HG02623 (cell line): ENCODE measurements around the gene SYNE1.
"Not testable (repeated sequence)": the region's sequence is repeated elsewhere in the genome, so short reads cannot be mapped to it uniquely, and the experiment has no call there.

Source experiments
- ATAC-seq: cut with Tn5 transposase; IDR thresholded peaks from one replicate; pipeline ENCODE4 v1.9.1; 2021; ENCODE audit warnings: moderate library complexity; ENCODE audit not compliant: unreplicated experiment

Gene SYNE1

DNA sequence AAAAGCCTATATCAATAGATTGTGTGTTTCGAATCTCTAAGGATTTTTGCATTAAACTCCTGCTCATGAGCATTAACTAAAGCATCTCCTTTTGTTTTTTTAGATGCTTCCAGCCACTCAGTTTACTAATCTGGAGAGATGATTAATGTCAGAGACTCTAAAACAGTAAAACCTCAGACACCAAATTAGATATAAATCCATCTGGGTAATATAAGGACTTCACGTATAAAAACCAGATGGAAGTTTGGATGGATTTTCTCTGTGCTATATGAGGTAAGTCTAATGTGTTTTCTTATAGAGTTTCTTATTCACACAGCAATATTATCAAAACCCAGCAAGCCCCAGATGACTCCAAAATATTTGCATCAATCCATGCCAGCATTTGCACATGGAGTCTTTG, 137.2 kb downstream of the SYNE1 start:
- no peak for ATAC-seq

DNA sequence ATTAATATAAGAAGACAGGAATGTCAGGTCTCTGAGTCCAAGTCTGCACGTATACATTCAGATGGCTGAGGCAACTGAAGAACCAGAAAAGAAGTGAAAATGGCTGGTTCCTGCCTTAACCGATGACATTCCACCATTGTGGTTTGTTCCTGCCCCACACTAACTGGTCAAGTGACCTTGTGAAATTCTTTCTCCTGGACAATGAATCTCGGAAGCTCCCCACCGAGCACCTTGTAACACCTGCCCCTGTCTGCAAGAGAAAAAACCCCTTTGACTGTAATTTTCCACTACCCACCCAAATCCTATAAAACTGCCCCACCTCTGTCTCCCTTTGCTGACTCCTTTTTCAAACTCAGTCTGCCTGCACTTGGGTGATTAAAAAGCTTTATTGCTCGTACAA, 140.4 kb downstream of the SYNE1 start:
- no peak for ATAC-seq

DNA sequence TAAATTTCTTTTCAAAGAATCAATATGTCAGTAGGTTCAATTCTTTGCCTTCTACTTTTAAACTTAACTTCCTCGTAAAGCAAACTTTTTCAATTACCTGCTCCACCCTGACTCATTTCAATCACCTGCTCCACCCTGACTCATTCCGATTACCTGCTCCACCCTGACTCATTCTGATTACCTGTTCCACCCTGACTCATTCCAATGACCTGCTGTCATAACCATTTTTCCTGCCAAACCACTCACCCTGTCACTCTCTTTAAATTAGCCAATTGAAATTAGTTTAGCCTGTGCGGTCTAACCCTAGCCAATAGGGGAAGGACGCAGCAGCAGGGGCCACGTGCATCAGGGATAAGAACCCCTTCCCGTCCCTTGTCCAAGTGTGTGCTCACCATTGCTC, 141.7 kb downstream of the SYNE1 start:
- not testable (repeated sequence) for ATAC-seq

DNA sequence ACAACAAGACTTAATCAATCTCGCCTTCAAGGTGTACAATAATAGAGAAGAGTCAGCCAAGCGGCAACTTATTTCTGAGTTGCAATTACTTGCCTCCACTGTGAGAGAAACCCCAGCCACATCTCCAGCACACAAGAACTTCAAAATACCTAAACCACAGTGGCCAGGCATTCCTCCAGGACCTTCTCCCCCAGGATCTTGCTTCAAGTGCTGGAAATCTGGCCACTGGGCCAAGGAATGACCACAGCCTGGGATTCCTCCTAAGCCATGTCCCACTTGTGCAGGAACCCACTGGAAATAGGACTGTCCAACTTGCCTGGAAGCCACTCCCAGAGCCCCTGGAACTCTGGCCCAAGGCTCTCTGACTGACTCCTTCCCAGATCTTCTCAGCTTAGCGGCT, 144.9 kb downstream of the SYNE1 start:
- ATAC-seq = not testable (repeated sequence)

DNA sequence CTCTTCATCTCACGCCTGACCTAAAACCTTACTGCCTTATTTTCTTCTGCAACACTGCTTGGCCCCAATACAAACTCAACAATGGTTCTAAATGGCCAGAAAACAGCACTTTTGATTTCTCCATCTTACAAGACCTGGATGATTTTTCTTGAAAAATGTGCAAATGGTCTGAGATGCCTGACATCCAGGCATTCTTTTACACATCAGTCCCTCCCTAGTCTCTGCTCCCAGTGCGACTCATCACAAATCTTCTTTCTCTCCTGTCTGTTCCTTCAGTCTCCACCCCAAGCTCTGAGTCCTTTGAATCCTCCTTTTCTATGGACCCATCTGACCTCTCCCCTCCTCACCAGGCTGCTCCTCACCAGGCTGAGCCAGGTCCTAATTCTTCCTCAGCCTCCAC, 145.7 kb downstream of the SYNE1 start:
- not testable (repeated sequence) for ATAC-seq

DNA sequence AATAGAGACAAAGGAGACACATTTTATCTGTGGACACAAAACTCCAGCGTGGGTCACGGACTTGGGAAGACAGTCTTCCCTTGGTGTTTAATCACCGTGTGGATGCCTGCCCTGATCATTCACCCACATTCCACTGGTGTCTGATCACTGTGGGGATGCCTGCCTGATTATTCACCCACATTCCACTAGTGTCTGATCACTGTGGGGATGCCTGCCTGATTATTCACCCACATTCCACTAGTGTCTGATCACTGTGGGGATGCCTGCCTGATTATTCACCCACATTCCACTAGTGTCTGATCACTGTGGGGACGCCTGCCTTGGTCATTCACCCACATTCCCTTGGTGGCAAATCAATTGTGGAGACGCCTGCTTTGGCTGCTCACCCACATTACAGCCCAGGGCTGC, 146.2 kb downstream of the SYNE1 start:
- ATAC-seq = not testable (repeated sequence)

DNA sequence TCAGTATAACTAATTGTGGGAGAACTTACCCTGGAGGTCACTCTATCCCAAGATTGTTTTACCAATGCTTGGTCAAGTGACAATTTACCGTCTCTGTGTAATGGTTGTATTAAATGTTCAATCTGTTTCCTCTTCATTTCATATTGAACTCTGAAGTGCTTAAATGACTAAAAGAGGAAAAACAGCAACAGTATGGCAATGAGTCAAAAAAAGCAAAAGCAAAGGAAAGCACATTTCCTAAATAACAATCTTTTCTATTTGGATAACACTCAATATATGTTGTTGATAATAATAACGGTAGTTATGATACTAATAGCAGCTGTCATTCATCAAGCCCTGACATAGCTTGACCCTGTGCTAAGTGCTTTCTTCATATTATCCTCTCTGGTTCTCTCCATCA, 152.4 kb downstream of the SYNE1 start:
- no peak for ATAC-seq

DNA sequence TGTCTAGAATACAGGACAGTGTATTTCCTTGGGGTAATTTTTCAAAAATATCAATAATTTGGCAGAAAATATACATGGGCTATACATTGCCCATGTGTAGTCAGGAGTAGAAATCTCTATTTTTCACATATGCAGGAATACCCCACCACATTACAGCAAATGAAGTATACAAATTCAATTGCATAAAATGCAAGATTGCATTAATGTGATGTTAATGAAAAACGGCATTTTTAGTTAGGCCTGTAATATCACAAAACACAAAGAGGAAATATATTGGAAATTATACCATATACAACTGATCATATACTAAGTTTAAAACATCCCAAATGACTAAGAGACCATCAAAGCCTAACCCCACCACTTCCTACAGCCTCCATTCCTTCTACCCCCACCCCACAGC, 154.9 kb downstream of the SYNE1 start:
- no peak for ATAC-seq

DNA sequence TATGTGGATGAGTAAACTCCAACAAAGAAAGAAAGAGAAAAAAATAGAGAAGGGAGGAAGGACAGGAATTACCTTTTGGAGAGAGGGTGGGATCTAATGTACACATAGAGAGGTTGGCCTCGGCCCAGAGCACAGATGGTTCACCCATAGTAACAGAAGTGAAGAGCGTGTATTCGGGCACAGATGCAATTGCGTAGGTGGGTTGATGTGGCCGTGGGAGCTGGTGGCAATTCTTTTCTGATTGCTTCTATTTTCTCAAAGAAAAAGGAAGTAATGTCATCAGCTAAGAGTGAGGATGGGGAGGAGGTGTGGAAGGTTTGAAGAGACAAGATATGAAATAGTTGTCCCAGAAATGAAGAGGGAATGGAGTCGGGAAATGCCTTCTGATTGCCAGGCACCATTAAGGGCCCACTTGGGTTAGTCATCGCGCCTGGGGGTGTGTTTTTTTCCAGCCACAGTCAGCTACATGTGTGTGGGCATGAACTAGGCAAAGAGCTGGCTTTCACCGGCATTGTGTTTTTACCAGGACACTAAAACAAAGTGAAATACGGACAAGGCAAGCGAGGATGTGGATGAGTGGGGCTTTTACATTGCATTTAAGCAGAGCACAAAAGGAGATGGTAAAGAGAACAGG, 158.7 kb downstream of the SYNE1 start:
- ATAC-seq = no peak

DNA sequence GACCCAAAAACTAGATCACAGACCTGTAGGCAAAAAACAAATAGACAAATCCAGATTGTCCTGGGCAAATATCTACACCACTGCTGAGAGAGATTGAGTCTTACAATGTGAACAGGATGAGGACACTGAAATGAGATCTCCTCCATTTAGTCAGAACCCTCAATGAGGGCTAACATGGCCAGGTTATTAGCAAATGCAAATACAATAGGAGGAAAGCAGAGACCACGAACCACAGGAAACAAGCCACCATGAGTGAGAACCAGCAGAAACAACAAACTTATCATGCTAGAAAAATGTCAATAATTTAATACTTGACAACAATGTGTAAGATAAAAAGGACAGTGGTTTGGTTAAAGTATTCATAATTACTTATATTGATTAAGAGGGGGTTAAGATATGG, 162.8 kb downstream of the SYNE1 start:
- no peak for ATAC-seq

DNA sequence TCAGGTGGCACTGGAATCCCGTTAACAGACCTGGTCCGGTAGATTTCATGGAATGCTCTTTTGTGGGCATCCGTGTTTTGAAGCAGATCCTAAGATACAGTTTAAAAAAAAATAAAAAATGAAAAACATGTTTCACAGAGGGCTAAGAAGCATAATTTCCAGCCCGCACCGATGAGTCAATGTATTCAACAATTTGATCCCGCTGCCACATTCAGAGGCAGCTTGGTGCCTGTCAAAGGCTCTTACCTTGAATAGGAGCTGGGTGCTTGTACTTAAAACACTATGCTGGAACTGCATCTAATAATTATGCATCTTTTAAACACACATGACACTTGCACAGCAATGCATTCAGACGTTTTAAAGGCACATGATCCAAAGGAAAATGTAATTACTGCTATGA, 164.8 kb downstream of the SYNE1 start:
- ATAC-seq = no peak

DNA sequence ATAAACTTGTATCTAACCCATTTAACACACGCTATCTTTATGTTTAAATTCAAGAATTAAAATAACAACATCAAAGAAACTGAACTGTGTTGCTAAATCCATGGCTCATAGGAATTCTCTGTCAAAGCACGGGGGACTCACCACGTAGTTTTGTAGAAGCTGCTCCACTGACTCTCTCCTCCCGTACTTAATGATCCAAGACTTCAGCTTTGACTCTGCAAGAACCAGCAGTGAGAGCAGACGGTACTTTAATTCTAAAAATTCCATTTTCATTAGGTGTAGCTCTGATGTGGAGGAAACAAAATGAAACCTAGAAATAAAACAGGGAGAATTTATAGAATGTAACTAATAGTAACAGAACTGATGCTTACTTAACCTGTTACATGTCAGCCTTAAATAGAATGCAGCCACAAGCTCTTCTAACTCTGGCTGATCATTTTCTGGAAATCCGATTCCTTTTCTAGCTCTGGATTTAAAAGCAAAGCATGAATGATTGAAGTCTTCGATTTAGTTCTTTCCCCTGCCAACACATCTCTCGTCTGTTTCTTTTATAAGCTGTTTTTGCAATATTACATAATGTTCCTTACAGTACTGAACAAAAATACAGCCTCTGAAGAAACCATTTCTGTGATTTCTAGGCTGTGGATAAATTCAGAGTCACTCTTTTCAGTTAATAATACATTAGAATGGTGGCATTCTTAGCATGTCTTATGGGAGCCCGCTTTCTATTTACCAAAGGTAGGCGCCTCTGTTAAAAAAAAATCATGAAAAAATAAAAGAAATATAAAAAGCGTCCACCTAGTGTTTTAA, 165.5 kb downstream of the SYNE1 start:
- ATAC-seq = no peak

DNA sequence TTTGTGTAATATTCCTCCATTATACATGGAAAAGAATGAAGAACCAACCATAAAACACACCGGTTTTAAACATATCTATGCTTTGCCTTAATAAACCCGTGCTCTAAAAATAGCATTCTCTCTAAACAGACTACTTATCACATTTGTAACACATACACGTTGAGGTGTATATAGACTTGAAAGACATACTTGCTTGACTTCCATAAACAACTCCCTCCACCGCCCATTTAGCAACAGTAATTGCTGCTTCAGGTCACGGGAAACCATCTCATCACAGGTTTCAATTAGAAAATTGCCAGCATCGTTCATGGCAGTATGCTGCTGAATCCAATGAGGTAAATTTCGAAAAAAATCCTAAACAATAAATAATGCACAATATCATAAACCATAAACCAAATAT, 174.0 kb downstream of the SYNE1 start:
- ATAC-seq = no peak

DNA sequence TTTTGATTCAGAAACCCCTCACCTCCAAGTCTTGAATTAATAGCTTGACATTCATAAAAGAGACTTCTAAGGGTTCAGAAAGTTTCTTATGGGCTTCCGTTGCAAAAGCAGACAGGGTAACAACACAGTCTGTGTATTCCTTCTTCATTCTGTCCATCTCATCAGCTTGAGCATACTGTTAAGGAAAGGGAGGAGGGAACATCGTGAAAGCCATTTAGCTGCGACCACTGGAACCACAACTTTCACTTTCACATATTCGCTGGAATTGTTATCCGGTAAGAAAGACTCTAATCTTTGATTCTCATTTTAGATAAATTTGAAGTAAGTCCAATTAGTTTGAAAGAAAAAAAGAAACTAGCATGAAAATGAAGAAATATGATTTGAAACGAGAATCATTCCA, 174.4 kb downstream of the SYNE1 start:
- no peak for ATAC-seq

DNA sequence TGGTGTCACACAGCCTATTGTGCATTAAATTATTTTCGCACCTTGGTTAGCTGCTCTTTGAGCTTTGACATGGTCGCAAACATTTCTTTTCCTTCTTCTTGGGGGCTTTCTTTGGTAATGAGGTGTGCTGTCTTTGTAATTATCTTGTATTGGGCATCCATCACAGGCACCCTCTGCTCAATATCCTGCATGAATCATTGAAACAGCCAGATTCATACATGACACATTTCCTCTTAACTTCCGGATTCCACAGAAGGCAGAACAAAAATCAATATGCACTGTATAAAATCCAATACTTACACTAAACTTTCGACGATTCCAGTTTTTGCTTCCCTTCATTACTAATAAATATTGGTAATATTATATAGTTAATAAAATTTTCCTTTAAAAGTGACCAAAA, 175.6 kb downstream of the SYNE1 start:
- no peak for ATAC-seq

DNA sequence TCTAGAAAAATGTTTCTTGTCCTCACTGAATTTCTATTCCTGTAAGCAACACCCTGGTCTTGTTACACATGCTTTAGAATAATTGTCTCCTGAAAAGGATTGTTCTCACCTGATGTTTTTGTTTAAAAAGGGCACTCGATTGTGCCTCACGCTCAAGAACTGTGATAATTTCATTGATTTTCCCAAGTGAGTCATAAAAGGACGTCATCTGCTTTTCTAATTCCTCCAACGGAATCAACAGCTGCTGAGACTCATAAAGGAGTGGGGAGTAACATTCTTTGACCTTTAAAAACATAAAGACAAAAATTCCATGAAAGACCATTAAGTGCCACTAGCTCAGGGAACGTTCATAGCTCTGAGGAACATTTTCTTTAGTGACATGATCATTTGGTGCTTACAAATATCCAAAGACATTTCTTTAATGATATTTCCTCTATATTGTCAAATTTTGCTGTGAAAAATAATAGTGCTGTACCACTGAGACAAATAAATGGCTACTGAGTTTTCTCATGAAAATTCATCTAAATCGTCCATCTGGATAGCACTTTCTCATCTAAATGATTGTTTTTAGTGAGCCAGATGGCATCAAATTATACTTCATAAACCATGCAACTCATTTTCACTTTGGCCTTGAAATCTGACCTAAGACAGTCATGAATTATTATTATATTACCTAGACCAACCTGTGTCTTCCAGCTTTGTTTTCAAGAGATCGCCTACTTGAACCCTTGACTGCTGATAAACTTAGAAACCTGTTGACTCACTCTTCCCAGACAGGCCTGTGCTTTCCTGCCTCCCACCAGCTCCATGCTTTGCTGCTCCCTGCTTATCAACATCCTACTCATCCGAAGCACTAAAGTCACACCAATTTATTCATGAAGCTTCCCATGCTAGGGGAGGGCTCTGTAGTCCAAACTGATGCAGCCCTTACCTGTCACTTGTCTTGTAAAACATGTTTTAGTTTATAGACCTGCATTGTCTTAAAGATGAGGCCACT, 178.2 kb downstream of the SYNE1 start:
- ATAC-seq = no peak

DNA sequence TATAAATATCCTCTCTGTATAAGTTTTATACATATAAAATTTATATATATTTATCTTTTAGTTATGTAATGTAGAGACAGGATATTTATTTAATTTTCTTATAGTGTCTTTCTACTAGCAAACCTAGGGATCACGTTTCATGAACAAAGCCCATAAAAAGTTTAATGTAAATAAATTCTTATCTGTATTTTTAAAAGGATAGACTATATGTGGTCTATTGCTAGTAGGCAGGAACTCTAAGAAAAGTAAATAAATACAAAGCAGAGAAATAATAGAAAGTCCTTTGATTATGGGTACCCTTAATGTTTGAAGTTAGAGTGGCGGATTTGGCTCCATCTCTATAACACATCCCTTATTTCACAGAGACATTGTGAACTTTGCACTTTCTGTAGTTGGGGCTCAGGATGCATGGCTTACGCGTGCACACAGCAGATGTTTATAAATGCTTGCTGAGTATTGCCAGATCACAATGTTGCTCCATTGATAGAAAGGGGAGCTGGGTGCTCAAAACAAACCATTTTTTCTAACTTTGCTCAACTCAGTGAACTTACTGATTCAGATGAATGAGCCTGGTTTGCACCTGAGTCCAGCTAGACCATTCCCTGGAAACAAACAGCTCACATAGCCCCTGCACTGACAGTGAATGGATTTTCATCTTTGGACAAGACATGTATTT, 179.1 kb downstream of the SYNE1 start:
- ATAC-seq = no peak

DNA sequence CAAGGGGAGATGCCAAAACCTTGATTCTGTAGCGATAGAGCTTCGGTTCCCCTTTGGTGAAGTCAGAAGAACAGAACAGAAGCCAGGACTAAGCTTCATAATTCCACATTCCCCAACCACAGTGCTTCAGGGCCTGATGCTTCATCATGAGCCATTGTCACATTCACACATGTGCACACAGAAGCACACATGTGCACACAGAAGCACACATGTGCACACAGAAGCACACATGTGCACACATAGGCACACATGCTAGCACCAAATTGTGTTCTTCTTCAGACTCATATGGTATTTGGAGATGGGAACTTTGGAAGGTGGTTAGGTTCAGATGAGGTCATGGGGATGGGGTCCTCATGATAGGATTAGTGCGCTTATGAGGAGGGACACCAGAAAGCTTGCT, 183.2 kb downstream of the SYNE1 start:
- ATAC-seq = no peak

DNA sequence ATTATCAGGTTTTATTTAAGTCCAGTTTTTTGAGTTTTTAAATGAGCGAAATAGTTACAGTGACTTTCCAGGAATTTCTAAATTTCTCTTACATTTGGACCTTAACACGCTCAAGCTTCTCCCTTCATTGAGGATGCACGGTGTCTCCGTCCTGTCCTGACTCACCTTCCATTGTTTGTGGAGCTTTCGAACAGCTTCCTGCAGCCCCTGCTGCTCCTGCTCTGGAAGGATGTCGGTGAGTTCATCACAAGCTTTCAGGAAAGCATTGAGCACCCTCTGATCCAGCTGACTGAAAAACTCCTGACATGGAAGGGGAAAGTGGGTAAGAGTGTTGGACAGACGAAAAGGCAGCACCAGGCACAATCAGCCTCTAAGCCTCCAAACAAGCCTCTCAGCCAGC, 183.7 kb downstream of the SYNE1 start:
- no peak for ATAC-seq

DNA sequence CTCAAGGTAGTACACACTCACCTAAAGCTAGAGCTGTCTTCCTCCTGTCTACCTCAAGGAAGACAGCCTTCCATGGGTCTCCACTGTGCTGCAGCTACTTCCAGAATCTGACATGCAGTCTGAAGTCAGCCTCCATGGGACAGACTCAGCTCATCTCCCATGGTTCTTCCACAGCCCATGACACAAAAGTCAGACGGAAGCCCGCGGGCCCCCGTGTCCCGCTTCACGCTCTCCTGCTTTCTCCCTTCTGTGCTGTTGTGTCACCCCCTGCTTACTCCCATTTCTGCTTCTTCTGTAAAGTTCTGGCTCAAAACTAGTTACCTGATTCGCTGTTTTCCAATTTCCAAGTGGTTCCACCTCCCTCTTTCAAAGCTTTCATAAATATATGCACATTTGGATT, 184.5 kb downstream of the SYNE1 start:
- no peak for ATAC-seq

DNA sequence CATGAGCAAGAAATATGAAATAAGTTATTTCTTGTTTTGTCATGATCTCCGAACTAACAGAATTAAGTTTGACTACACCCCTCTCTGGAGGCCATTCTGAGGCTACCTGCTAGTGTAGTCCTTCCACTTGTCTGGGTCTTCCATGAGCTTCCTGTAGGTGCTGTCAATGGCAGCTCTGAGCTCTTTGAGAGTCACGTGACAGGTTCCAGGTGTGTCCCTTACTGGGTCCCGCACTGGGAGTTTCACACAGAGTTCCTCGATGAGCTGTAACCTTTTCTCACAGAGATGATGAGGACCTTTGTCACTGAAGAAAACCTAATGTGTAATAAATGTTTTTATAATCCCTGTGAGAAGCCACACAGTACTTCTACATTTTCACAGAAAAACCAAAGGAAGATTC, 186.6 kb downstream of the SYNE1 start:
- no peak for ATAC-seq
